ENCODE results near the gene CEMIP.

DNA sequence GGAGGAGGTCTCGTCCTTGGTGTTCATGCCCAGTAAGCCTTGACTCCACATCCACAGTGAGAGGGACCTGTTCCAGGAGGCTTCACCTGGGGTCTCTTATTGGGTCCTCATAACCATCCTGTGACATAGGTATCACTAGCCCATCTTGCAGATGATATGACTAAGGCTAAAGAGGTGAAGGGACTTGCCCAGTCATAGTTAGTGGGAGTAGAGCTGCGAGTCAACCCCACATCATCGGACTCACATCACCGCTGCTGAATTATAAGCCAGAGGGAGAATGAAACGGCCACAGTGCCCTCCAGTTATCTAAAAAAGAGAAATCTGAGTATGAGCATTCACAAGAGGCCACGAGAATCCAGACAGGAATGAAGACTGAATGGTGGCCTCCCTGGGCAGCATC is 144.5 kb downstream of the CEMIP start:
- TF ChIP-seq, protein P1, sequence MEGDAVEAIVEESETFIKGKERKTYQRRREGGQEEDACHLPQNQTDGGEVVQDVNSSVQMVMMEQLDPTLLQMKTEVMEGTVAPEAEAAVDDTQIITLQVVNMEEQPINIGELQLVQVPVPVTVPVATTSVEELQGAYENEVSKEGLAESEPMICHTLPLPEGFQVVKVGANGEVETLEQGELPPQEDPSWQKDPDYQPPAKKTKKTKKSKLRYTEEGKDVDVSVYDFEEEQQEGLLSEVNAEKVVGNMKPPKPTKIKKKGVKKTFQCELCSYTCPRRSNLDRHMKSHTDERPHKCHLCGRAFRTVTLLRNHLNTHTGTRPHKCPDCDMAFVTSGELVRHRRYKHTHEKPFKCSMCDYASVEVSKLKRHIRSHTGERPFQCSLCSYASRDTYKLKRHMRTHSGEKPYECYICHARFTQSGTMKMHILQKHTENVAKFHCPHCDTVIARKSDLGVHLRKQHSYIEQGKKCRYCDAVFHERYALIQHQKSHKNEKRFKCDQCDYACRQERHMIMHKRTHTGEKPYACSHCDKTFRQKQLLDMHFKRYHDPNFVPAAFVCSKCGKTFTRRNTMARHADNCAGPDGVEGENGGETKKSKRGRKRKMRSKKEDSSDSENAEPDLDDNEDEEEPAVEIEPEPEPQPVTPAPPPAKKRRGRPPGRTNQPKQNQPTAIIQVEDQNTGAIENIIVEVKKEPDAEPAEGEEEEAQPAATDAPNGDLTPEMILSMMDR (IDR thresholded peaks at IDR 0.05; ENCODE audit: low read length): no peak
- TF ChIP-seq EZH2phosphoT487 (IDR thresholded peaks at IDR 0.05; ENCODE audit: low read length) (no peak), EZH2 (optimal IDR thresholded peaks at IDR 0.05; ENCODE audit: low read depth, low read length) (no peak)

All from MM.1S (cell line).